Left forelimb (tissue), 1 donor: ENCODE measurements around the gene CMYA5.

Experiments
- DNase-seq: peaks from one replicate; pipeline ENCODE4 v3.0.0-alpha.2; 2018; ENCODE audit warnings: low spot score

The CMYA5 gene

GRCh38 chr5:79834754-79835714 lies 145.4 kb downstream of the CMYA5 start:
- no peak for DNase-seq

DNA sequence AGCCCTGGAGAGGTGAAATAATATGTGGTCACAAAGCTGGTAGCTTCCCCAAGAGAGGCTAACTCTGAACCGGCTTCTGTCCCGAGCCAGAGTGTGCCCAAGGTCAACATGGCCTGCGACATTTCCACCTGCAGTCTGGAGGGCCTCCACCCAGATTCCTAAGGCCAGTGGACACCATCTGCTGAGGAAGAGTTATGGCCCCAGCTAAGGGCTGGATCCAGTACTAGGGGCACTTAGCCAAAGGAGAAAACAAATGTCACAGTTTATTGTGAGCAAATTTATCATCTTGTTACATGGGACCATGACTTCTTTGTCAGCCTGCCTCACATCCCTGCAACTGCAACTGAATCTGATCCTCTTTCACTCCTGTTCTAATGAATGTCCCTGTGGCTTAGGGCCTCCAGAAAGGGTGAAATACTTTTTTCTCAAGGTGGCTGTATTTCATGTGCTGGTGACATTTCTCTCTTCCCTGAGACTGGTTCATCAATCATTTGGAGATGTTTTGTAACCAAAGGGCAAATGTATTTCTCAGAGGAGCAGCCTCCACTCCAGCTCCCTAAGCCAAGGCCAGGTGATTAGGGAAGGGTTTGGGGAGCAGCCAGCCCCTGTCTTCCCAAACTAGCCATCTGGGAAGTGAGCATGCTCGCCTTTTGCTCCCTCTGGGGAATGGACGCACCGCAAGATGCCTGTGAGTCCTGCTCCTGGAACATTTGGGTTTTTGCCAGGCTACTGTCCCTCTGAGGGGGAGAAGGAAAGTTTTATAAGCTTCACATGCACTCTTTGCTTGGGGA lies 148.3 kb downstream of the CMYA5 start:
- no peak for DNase-seq

- no peak for DNase-seq
These were observed 150.7 kb downstream of the CMYA5 start for GRCh38 chr5:79840084-79840990.

DNA sequence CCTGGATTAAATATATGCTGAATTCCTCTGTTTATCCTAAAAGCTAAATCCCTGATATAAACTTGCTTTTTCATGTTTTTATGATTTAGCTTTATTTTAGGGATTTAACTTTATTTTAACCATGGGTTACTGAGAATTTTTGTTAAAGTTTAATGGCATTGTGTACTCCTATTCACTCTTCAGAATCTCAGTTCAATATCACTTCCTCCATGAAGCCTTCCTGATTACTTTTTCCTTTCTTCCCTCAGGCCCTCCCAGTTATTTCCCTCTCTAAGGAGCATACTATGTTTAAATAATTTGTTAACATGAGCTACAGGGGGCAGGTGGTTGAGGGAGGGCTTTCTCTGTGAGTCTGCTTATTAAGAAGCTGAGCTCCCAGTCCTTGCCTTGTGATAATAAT lies 151.5 kb downstream of the CMYA5 start:
- no peak for DNase-seq

GRCh38 chr5:79842006-79842881 lies 152.6 kb downstream of the CMYA5 start:
- no peak for DNase-seq

DNA sequence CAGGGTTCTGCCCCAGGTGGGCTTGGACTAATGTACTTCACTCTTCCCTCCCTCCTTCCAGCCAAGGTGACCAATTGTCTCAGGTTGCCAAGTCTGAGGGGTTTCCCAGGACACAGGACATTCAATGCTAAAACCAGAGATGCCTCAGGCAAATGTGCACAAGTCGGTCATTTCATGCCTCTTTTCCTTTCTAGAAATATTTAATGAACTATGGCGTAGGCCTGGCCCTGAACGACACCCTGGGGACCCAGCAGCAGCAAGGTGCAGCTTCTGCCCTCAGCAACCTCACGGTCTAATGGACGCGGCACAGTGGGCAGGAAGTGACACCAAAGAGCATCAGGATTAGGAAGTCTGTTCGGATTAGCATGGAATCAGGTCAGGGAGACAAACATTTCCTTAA lies 153.4 kb downstream of the CMYA5 start:
- no peak for DNase-seq

GRCh38 chr5:79843450-79844388 lies 154.1 kb downstream of the CMYA5 start:
- DNase-seq, result no peak

DNA sequence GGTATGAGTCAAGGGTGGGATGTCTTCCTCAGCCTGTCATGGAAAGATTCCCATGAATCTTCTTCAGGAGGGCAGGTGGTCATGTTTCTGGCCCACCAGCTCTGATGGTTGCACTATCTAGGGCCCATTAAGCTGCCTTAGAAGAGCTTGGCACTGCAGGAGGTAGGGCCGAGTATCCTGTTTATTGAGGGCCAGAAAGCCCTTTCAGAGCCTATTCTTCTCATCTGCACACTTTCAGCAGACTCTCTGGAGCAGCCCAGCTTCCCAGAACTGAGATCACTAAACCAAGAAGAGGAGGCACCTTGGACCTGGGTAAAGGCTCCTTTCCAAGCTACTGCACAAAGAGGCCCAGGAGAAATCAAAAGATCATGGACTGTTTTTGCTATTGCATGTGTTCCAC lies 154.9 kb downstream of the CMYA5 start:
- DNase-seq, result no peak

DNA sequence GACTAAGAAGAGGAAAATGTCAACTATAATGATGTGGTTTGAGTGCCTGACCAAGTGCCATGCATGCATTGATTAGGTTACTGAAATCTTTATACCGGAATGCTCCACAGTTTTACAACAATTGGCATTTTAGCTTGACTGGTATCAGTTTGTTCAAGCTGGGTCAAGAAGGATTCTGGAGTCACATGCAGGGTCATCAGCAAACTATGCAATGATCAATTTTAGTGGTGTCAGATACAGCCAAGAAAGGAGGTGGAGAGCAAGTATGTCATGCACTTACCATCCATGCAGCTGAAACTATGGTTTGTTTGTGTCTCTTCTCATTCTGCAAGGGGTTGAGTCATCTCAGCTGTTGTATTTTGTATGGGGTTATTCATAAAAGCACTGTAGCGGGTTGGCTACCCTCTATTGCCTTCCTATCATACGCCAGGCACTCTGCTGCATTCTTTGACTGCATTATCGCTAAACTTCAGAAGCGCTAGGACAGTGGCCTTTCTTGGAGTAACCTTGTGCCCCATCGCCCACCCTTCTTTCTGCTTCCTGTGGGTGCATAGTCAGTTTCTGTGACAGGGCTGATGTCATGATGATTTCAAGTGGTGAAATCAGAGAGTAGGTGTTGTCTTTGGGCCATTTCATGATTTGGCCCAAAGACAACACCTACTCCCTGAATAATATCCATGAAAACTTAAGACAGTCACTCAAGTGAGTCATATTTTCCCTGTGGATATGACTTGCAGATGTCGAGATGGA lies 156.0 kb downstream of the CMYA5 start:
- DNase-seq, result no peak

DNA sequence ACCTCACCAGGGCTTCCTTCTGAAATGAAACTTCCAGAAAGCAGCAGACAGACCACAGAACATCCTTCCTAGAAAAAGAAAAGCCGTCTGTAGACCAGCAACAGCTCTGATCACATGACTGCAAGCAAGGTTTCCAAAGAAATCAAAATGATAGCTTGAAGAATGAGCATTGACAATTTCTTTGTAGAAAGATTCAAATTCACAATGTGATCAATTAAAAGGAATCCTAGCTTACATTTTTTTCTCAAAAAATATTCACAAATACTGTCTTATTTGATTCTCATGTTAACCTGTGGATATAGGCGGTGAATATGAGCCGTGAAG lies 156.5 kb downstream of the CMYA5 start:
- no peak for DNase-seq

- DNase-seq, result no peak
These were observed 157.9 kb downstream of the CMYA5 start for GRCh38 chr5:79847561-79847960.

DNA sequence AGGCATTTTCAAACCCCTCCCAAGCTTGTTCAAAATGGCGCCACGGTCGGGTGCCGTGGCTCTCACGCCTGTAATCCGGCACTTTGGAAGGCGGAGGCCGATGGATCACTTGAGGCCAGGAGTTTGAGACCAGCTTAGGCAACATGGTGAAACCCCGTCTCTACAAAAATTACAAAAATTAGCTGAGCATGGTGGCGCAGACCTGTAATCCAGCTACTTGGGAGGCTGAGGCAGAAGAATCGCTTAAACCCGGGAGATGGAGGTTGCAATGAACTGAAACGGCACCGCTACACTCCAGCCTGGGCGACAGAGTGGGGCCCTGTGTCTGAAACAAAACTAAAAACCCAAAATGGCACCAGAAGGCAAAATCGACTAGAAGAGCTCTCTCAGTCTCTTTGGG lies 159.4 kb downstream of the CMYA5 start:
- peak; percentile 9 for DNase-seq
